GM21447 (cell line): ENCODE measurements around the gene FIGLA.
"Not testable (repeated sequence)": the region's sequence is repeated elsewhere in the genome, so short reads cannot be mapped to it uniquely, and the experiment has no call there.

Experiments used
- ATAC-seq: cut with Tn5 transposase; IDR thresholded peaks from one replicate; pipeline ENCODE4 v1.9.1; 2021; ENCODE audit not compliant: unreplicated experiment

Gene FIGLA

GRCh38 chr2:70747284-70747683 lies 43.2 kb downstream of the FIGLA start:
- ATAC-seq, result no peak

GRCh38 chr2:70746094-70746974 lies 44.1 kb downstream of the FIGLA start:
- no peak for ATAC-seq

- no peak for ATAC-seq
Measured at GRCh38 chr2:70745276-70745825, 45.1 kb downstream of the FIGLA start.

GRCh38 chr2:70744397-70744796 lies 46.0 kb downstream of the FIGLA start:
- no peak for ATAC-seq

GRCh38 chr2:70743677-70744076 lies 46.8 kb downstream of the FIGLA start:
- ATAC-seq, result no peak

GRCh38 chr2:70743068-70743467 lies 47.4 kb downstream of the FIGLA start:
- no peak for ATAC-seq

GRCh38 chr2:70739492-70739891 lies 51.0 kb downstream of the FIGLA start:
- not testable (repeated sequence) for ATAC-seq

- ATAC-seq, result no peak
Measured at GRCh38 chr2:70738159-70738558, 52.3 kb downstream of the FIGLA start.

- ATAC-seq, result no peak
Measured at GRCh38 chr2:70735071-70735470, 55.4 kb downstream of the FIGLA start.

- no peak for ATAC-seq
Measured at GRCh38 chr2:70733646-70734180, 56.7 kb downstream of the FIGLA start.

- no peak for ATAC-seq
Measured at GRCh38 chr2:70732766-70733645, 57.4 kb downstream of the FIGLA start.

- no peak for ATAC-seq
Measured at GRCh38 chr2:70730730-70731129, 59.7 kb downstream of the FIGLA start.

GRCh38 chr2:70729647-70730046 lies 60.8 kb downstream of the FIGLA start:
- no peak for ATAC-seq

GRCh38 chr2:70728128-70728527 lies 62.3 kb downstream of the FIGLA start:
- no peak for ATAC-seq
